Psoas muscle (tissue), 8 donors: Measurements from ENCODE around the gene KRTAP22-2. TPM values are rescaled to one million over a fixed set of nuclear protein-coding genes. Genes with fewer than 3 reads are reported as not detected.

Experiments
- ATAC-seq, 4 donors: fragments of 200-7000 bp; cut with Tn5 transposase; one replicate each; pipeline ENCODE4 v1.9.1; 2020; ENCODE audit warnings: moderate library complexity in 3 of 4, mild to moderate bottlenecking in 2 of 4
- DNase-seq, 2 donors: peaks; one replicate each; pipeline ENCODE4 v3.0.0-alpha.2; 2020
- H3K27ac ChIP-seq: fragments of 200-600 bp; one replicate; pipeline ENCODE4 v1.8.0; 2022
- H3K27me3 ChIP-seq, 3 donors: fragments of 200-600 bp in 1 of 3; one replicate each; pipeline versions ENCODE4 v1.6.1 to v1.8.0; 2013 to 2022; ENCODE audit warnings: low read length in 2 of 3, mild to moderate bottlenecking in 2 of 3, moderate library complexity in 1 of 3; ENCODE audit not compliant: insufficient read depth in 3 of 3
- H3K36me3 ChIP-seq, 2 donors: fragments of 200-600 bp in 1 of 2; one replicate each; pipeline versions ENCODE4 v1.6.1 to v1.8.0; 2013 to 2022; ENCODE audit warnings: low read depth in 1 of 2, mild to moderate bottlenecking in 1 of 2, moderate library complexity in 1 of 2; ENCODE audit not compliant: insufficient read depth in 1 of 2
- H3K4me1 ChIP-seq: fragments of 200-600 bp; one replicate; pipeline ENCODE4 v1.8.0; 2022
- H3K4me3 ChIP-seq: fragments of 200-600 bp; one replicate; pipeline ENCODE4 v1.8.0; 2022; ENCODE audit warnings: mild to moderate bottlenecking
- H3K9me3 ChIP-seq: fragments of 200-600 bp; one replicate; pipeline ENCODE4 v1.8.0; 2022
- WGBS, 3 donors: extraction: QIAGEN DNeasy Blood & Tissue Kit; methylation state at CpG; one replicate each; pipeline versions ENCODE4 v1.1.6 to v1.1.7; 2013; 5-methylcytosine and 5-hydroxymethylcytosine counted together
- intact Hi-C, 2 donors: fragments of 100-400 bp; cut with DNase I; formaldehyde crosslinking; loops; one replicate each; pipeline versions ENCODE4 v1.11.0 to v1.14.2; 2022
- polyA plus RNA-seq, 3 donors: library from polyadenylated mRNA; stranded (reverse); fragments of 200-250 nt; gene quantifications; one replicate each; pipeline ENCODE4 v1.2.3, GENCODE V29; 2013
- total RNA-seq, 4 donors: library from RNA; stranded (reverse); fragmentation: NEBNext Ultra II Directional in 2 of 4; extraction: Animal tissue kit (Norgen Biotek cat#: 25700) in 2 of 4; gene quantifications; one replicate each; pipeline versions ENCODE4 v1.2.1 to v1.2.4, GENCODE V29; 2021 to 2023
- TF ChIP-seq, protein P1 (sequence below): fragments of 200-600 bp; IDR thresholded peaks from one replicate; pipeline ENCODE4 v1.8.0; 2022; ENCODE audit warnings: antibody characterized with exemption
- donor health status: healthy with polysubstance abuse.
- donor health status: DM: no; HTN: no; CAD: no; lungs with moderate emphysema.
- donor health status: Bipolar disorder and iron deficiency.
- donor health status: healthy.
- donor health status: DM: yes; HTN: yes; CAD: no.
- donor health status: DM: no; HTN: no; CAD: no.
- donor health status: DM: no; HTN: no; CAD: no.
- donor health status: DM: yes; HTN: yes; CAD: no.

KRTAP22-2 gene
- total and polyA plus RNA-seq, 7 donors = not detected

DNA sequence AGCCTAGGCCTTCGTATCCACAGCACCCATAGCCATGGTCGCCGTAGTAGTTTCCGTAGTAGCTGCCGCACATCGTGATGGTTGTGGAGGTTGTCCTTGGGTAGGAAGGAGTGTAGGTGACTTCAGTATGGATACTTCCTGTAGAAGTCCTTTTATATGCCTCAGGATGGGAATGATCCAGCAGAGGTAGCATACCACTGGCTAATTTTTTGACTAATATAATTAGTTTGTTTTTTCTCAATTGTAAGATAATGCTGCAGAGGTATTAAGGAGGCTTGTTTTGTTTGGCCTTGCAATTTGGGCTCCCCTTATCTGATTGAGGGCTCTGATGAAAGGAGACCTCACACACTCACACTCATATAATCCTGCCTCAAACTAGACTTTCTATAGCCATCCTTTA lies 8.6 kb upstream of the KRTAP22-2 start, which contains the start of gene KRTAP6-2:
TSS of gene KRTAP6-2 (minus strand) at position 101 of the 400 bp plus-strand sequence. CDS start at position 73, 28 bp downstream.
- no peak for DNase-seq
- ATAC-seq = no peak
- Histone ChIP-seq H3K4me3 (no peak within 1 kb of the TSS), H3K9me3 (no peaks in the 10 kb centered on the region), H3K27ac (no peak within 1 kb of the TSS), H3K4me1 (no peaks in the 10 kb centered on the region), H3K36me3 (no peaks in the 10 kb centered on the region), H3K27me3 (no peaks in the 10 kb centered on the region)
- intact Hi-C loops = no loop called here
- 93 to 95% (median 95%) methylated on average over 6 of the region's 6 CpGs for WGBS, 3 donors
- TF ChIP-seq, protein P1, sequence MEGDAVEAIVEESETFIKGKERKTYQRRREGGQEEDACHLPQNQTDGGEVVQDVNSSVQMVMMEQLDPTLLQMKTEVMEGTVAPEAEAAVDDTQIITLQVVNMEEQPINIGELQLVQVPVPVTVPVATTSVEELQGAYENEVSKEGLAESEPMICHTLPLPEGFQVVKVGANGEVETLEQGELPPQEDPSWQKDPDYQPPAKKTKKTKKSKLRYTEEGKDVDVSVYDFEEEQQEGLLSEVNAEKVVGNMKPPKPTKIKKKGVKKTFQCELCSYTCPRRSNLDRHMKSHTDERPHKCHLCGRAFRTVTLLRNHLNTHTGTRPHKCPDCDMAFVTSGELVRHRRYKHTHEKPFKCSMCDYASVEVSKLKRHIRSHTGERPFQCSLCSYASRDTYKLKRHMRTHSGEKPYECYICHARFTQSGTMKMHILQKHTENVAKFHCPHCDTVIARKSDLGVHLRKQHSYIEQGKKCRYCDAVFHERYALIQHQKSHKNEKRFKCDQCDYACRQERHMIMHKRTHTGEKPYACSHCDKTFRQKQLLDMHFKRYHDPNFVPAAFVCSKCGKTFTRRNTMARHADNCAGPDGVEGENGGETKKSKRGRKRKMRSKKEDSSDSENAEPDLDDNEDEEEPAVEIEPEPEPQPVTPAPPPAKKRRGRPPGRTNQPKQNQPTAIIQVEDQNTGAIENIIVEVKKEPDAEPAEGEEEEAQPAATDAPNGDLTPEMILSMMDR = no peak

- intact Hi-C loops = no loop called here
- Histone ChIP-seq H3K27ac (no peak within 1 kb of the TSS), H3K27me3 (no peaks in the 10 kb centered on the region), H3K4me1 (no peaks in the 10 kb centered on the region), H3K36me3 (no peaks in the 10 kb centered on the region), H3K9me3 (no peaks in the 10 kb centered on the region), H3K4me3 (no peak within 1 kb of the TSS)
- 86 to 94% (median 91%) methylated on average over 4 of the region's 4 CpGs for WGBS, 3 donors
- TF ChIP-seq, protein P1 = no peak
- ATAC-seq (no peak), DNase-seq (no peak)
These were observed 1.9 kb upstream of the KRTAP22-2 start, which contains the start of gene KRTAP6-3 for GRCh38 chr21:30592140-30592539. TSS of gene KRTAP6-3 (plus strand) at chr21:30592440. CDS start at chr21:30592446, 6 bp downstream.

DNA sequence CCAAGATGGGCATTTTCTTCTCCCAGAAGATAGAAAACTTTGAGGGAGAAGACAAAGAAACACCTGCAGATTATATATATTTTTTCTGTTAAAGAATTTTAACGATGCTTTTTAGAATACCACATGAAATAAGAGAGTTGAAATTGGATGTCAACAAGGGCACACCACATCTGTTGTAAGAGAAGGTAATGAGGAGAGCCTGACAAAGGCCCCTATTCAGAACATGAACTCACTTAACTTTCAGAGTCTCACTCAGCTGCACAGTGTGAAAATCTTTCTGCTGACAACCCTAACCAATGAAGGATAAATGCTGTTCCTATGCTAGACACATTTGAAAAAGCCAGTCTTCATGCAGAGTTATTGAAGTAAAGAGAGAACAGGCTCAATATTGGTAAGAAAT lies 7.3 kb downstream of the KRTAP22-2 start:
- ATAC-seq (no peak), DNase-seq (no peak)
- intact Hi-C loops = no loop called here
- Histone ChIP-seq H3K9me3 (no peaks in the 10 kb centered on the region), H3K27ac (no peak overlapping the region), H3K4me3 (no peak overlapping the region), H3K36me3 (no peaks in the 10 kb centered on the region), H3K4me1 (no peaks in the 10 kb centered on the region), H3K27me3 (no peaks in the 10 kb centered on the region)
- WGBS, 3 donors = 37 to 46% (median 38%) methylated on average over 1 of the region's 1 CpG
- TF ChIP-seq, protein P1 = no peak

DNA sequence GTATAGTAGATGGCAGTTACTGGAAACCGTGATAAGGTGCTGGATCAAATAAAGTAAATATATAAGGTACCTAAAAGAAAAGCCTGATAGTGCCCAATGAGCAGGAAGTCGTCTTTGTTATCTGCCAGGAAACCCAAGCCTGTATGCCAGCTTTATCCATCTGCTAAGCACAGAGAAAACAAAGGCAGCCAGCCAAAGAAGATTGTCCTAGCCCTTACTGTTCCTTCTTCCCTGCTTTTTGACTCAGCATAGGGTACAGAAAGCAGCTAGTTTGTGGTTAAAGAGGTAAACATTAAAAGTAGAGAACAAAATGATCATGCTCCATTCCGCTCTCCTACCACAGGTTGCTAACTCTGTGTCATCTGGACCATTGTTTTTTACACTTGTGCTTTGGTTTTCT lies 10.1 kb downstream of the KRTAP22-2 start:
- intact Hi-C loops = no loop called here
- WGBS, 3 donors = 56 to 65% (median 64%) methylated on average over 3 of the region's 3 CpGs

More for the DNA sequence above, 10.1 kb downstream of the KRTAP22-2 start:
- TF ChIP-seq, protein P1 = no peak
- H3K27ac ChIP-seq = no peak overlapping the region
- H3K36me3 ChIP-seq = no peaks in the 10 kb centered on the region
- no peaks in the 10 kb centered on the region for H3K4me1 ChIP-seq
- no peaks in the 10 kb centered on the region for H3K27me3 ChIP-seq
- ATAC-seq (no peak), DNase-seq (no peak)
- H3K4me3 ChIP-seq = no peak overlapping the region
- no peaks in the 10 kb centered on the region for H3K9me3 ChIP-seq
